HG03571 (cell line): ENCODE data around the gene PPP1R16B.

Source experiments
- ATAC-seq: cut with Tn5 transposase; IDR thresholded peaks from one replicate; pipeline ENCODE4 v1.9.1; 2021; ENCODE audit not compliant: unreplicated experiment

The PPP1R16B gene

DNA sequence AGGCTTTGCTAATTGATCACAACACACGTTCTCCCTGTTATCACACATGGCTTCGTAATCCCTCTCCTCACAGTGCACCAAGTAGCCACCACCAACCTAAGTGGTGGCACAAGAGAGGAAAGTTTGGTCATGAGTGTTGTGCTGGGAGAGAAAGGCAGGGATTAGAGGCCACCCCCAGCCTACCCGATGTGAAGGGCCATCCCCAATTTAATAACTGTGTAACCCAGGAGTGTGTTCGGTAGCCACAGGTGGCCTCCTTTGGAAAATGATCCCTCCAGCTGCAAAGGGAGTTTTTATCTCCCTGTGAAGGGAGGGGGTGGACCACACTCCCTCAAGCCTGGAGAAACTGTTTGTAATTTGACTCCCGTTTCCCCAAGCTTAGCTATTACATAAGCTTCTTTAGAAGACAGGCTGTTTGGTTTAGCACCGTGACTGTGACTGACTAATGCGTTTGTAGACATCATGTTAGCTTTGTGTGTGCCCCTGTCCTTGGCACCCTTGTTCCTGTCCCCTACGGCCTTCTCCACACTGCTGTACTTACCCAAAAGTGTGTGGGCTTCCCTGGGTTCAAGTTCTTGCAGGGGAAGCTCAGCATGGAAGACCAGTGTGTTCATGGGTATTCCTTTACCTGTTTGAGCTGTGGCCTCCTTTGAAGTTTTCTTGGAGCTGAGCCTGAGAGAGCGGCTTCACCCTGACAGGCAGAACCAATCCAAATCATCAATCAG, 20.6 kb downstream of the PPP1R16B start:
- ATAC-seq: no peak

- ATAC-seq: no peak
Observed at GRCh38 chr20:38827770-38828281, 22.3 kb downstream of the PPP1R16B start.

DNA sequence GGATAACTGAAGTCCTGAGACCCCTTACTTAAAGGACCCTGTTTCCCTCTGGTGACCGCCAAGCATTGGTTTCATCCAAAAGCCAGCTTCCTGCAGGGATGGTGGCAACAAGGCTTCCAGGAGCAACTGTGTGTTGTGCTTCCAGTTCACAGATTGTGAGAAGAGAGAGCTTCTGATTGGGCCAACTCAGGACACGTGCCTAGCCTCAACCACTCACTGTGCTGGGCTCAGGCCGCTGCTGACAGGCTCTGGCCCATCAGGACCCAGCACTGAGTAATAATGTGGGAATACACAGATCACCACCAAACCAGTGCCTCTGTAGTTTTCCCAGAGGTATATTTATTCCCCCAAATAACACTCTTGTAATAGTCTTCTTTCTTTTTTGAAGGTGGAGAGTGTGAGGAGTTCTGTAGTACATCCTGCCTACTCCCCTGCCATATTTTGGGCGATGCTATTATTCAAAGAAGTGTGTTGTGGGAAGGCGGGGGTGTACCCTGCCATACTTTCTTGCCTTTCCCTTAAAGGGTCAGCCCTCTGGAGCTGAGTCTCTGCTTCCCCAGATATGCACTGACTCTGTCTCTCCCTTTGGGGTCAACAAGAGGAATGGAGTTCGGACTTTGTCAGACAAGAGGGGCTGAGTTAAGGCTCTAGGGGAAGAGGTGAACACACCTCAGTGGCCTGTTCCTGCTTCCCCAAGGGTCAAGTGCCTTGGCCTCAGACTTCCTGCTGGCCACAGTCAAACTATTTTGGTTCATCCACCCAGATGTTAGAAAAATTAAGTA, 23.2 kb downstream of the PPP1R16B start:
- ATAC-seq: no peak

DNA sequence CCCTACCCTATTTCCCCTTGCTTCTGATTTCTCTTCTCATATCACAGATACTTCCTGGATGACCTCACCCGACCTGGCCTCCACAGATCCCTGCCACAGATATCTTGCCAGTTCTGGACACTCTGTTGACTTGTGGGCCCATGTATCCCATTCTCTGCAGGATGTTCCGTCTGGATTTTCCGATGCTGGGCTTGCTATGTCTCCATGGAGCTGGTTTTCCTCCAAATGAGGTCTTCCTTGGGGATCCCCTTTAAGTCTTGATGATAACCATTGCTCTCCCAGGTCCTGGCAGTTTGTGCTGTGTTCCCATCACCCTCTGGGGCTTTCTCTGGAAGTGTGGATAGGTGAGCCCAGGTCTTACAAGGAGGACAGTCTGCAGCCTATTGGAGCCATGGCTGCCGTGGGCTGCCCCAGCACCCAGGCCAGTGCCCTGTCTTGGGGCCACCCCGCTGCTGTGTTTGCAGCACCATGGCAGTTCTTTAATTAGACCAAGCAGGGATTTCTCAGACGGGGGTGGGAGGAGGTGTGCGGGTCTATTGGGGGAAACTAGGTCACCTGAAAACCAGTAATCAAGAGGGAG, 23.9 kb downstream of the PPP1R16B start:
- no peak for ATAC-seq

- no peak for ATAC-seq
Observed at GRCh38 chr20:38830356-38830755, 24.9 kb downstream of the PPP1R16B start.

DNA sequence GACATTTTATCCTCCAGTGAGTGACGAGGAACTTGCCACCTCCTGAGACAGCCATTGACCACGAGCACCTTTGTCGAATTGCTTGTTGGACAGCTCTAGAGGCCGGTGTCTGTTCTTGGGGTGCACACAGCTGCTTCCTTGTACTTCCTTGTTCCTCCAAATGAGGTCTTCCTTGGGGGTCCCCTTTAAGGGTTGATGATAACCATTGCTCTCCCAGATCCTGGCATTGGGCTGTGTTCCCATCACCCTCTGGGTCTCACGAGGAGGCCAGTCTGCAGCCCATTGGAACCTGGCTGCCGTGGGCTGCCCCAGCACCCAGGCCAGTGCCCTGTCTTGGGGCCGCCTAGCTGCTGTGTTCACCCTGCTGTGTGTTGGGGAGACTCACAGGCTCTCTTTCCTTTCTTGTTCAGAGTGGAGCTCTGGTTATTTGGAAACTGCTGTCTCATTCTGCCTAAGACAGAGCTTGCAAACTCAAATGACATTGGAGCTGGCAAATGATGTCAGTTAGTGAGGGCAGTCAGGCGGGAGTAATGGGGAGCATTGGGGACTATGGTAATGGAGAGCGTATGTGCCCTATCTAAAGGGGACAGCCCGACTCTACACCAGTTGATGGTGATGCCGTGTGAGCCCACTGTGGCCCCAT, 25.7 kb downstream of the PPP1R16B start:
- ATAC-seq: no peak

- ATAC-seq: no peak
Observed at GRCh38 chr20:38831995-38832620, 26.6 kb downstream of the PPP1R16B start.

GRCh38 chr20:38833154-38833856, 27.8 kb downstream of the PPP1R16B start:
- ATAC-seq: no peak

DNA sequence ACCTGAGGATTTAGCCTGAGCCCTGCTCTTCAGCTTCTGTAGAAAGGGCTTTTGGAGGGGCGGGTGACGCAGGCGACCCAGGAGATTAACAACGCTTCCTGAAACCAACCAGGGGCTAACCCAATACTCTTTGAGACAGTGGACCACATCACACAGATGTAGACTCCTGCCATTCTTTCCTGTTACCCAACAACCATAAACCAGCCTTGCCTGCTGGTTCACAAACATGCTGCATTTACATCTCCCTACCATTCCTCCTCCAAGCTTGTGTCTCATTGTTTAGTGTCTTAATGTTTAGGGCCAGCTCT, 28.3 kb downstream of the PPP1R16B start:
- no peak for ATAC-seq

- no peak for ATAC-seq
Observed at GRCh38 chr20:38834868-38835267, 29.4 kb downstream of the PPP1R16B start.

- no peak for ATAC-seq
Observed at GRCh38 chr20:38835792-38836191, 30.3 kb downstream of the PPP1R16B start.

DNA sequence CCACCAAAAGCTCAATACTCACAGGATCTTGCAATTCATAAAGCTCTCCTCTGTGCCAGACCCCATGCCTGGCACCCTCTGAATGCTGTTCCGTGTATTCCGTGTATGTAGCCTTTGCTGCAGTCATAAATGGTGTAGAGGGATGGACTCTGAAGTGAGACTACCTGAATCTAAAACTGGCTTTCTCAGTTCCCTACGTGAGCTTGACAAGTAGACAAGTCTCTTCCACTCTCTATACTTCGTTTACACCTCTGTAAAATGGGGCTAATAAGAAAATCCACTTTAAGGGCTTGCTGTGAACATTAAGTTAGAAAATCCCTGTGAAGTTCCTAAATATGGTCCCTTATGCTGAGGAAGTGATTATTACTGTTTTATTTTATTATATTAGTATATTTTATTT, 31.5 kb downstream of the PPP1R16B start:
- ATAC-seq: no peak

- no peak for ATAC-seq
Observed at GRCh38 chr20:38838326-38838725, 32.8 kb downstream of the PPP1R16B start.

GRCh38 chr20:38839563-38839962, 34.1 kb downstream of the PPP1R16B start:
- ATAC-seq: no peak

- ATAC-seq: no peak
Observed at GRCh38 chr20:38840053-38840893, 34.8 kb downstream of the PPP1R16B start.

DNA sequence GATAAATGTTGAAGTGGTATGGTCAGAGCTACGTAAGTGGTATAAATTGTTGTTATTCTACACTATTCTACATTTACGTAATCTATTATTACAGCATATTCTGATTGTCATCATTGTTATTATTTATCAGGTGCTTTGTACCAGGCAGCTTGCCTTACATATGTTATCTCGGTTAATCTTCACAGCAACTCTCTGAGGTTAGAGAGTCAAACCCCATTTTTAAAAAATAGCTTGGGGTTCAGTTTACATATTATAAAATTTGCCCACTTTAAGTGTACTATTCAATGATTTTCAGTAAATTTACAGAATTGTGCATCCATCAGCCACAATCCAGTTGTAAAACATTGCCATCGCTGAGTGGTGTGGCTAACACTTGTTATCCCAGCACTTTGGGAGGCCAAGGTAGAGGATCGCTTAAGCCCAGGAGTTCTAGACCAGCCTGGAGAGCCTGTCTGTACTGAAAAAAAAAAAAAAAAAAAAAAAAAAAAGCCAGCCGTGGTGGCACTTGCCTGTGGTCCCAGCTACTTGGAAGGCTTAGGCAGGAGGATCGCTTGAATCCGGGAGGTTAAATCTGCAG, 35.5 kb downstream of the PPP1R16B start:
- no peak for ATAC-seq

DNA sequence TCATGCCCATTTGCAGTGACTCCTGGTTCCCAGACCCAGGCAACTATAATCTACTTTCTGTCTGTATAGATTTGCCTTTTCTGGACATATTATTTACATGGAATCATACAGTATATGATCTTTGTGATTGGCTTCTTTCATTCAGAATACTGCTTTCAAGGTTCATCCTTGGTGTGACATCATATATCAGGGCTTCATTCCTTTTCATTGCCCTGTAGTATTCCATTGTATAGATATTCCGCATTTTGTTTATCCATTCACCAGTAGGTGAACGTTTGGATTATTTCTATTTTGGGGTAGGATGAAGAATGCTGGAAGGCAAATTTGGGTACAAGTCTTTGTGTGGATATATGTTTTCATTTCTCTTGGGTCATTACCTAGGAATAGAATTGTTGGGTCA, 36.1 kb downstream of the PPP1R16B start:
- ATAC-seq: no peak

DNA sequence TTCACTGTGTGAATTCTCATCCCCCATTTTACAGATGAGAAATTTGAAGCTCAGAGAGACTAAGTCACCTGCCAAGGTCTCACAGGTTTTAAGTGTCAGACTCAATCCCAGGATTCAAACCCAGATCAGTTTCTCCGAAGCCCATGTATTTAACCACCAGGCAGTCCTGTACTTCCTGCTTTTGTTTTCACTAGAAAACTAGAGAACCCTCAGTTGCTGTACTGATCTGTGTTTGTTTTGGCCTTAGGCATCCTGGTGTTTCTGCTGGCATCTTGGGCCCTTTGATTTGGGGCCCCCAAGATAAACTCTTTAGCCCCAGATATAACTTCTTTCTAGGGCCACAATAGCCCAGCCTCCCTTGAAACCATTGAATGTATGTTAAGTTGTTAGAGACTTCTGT, 36.5 kb downstream of the PPP1R16B start:
- ATAC-seq: peak; percentile 38

GRCh38 chr20:38842558-38842981, 37.1 kb downstream of the PPP1R16B start:
- peak; percentile 85 for ATAC-seq
